Right lobe of liver (tissue), 4 donors: Measurements from ENCODE around the gene P3H2.

Experiments used
- CTCF ChIP-seq, 4 donors: fragments of 200-600 bp in 3 of 4; fragments of 450-650 bp in 1 of 4; IDR thresholded peaks; one replicate each; pipeline versions ENCODE4 v1.5.1 to v1.8.0; 2016 to 2022; ENCODE audit warnings: antibody characterized with exemption in 4 of 4, mild to moderate bottlenecking in 2 of 4
- POLR2A ChIP-seq: fragments of 450-650 bp; IDR thresholded peaks from one replicate; pipeline ENCODE4 v1.6.1; 2017; ENCODE audit warnings: antibody characterized with exemption, mild to moderate bottlenecking
- donor health status: DM: no; HTN: no; CAD: no.
- donor health status: DM: no; HTN: no; CAD: no.
- donor health status: DM: no; HTN: yes; CAD: no.

- TF ChIP-seq CTCF (IDR thresholded peaks at IDR 0.05) (no peak), POLR2A (no peak)
These were observed 138.3 kb downstream of the P3H2 start for GRCh38 chr3:189982321-189982945.
